ENCODE results near the gene SGCE.

DNA sequence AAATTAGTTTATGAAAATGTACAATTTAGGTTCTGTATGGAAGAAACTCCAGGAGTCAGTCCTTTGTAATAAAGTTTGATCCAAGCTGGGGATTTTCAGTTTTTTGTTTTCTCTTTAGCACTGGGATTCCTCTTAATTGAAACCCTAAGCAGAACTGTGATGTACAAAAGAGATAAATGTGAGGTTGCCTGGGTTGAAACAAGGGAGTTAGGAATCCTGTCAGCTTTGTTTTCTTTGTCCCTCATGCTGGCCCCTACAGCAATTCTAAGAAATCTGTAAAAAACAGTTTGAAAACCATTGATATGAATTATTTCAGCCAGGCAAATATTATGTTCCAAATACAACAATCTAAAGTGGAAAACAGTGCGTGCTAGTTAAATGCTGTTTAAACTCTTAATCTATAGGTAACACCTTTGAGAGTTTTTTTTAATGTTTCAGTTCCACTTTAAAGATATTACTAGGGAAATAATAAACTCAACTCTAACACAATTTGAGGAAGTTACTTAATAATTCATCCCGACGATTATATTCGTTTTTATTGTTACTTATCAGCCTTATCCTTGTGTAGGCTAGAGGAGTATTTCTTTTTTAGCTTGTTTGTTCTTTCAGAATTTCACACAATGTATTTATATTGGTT is 65.3 kb downstream of the SGCE start:
- TF ChIP-seq CTCF (tag by site-specific recombination; IDR thresholded peaks at IDR 0.05) (no peak), BCL11A (tag by site-specific recombination; IDR thresholded peaks at IDR 0.05; ENCODE audit: low read depth) (no peak)

Measured in HEK293 (cell line).